Measurements from ENCODE around the gene CACNA2D2.

DNA sequence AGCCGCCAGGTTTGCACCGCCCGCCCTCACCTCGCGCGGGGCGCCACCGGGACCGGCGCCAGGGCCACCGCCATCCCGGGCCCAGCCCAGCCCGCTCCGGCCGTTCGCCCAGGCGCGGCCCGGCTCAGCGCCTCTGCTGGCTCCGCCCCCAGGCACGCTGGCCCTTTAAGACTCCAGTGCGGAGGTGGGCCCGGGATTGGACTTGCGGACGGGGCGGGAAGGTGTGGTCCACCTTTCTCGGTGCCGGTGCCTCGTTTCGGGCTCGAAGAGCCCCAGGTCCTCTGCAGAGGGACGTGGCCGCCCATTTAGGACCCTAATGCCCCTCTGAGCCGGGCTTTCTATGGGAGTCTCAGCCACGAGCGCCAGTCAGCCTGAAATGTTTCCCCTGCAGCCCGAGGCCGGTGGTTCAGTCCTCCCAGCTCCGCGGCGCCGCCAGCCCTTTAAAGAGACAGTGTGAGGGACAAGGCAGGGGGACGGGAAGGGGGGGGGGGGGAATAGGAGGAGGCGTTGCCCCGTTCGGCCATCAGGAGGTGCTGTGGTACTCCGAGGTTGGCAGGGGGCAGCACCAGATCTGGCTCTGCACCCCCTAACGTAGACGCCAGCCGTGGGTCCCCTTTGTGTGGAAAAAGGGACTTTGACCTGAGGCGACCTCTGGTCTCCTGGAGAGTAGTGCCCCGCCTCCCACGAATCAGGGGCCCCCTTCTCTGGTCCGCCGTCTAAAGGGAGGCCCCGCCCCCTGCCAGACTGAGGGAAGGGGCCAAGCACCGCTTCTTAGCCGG lies 181.9 kb downstream of the CACNA2D2 start:
- TF ChIP-seq CTCF (IDR thresholded peaks at IDR 0.05; ENCODE audit: control extremely low read depth in 1 of 3, insufficient read depth in 1 of 3, low read depth in 1 of 3, low read length in 3 of 3) (peak in 2 of 3 experiments; percentile 69 to 71; a peak in 3 of 4 replicates), SIN3A (conservative IDR thresholded peaks at IDR 0.05 in 1 of 2, IDR thresholded peaks at IDR 0.05 in 1 of 2; ENCODE audit: low read depth in 1 of 2, low read length in 2 of 2) (no peak; a peak in 2 of 4 replicates), POLR2A (IDR thresholded peaks at IDR 0.05; ENCODE audit: control extremely low read depth in 1 of 2, low read depth in 2 of 2, low read length in 2 of 2) (peak in 1 of 2 experiments; percentile 97; a peak in 2 of 3 replicates), MAFK (IDR thresholded peaks at IDR 0.05; ENCODE audit: low read depth, low read length) (no peak), ZNF274 (IDR thresholded peaks at IDR 0.05; ENCODE audit: borderline replicate concordance, extremely low read depth, low read length) (no peak), CBX5 (IDR thresholded peaks at IDR 0.05; ENCODE audit: low read depth, low read length) (no peak), NRF1 (IDR thresholded peaks at IDR 0.05; ENCODE audit: low read depth, low read length) (no peak), HDAC2 (IDR thresholded peaks at IDR 0.05; ENCODE audit: borderline replicate concordance in 1 of 2, low read depth in 2 of 2, low read length in 2 of 2) (0 out of 4 replicates have a peak, but pooled peaks of 1 of the 2 experiments have one; percentile 50), TAF1 (IDR thresholded peaks at IDR 0.05; ENCODE audit: low read depth, low read length) (peak; percentile 82), SUZ12 (IDR thresholded peaks at IDR 0.05; ENCODE audit: low read length) (no peak)
- TF ChIP-seq, protein P1, sequence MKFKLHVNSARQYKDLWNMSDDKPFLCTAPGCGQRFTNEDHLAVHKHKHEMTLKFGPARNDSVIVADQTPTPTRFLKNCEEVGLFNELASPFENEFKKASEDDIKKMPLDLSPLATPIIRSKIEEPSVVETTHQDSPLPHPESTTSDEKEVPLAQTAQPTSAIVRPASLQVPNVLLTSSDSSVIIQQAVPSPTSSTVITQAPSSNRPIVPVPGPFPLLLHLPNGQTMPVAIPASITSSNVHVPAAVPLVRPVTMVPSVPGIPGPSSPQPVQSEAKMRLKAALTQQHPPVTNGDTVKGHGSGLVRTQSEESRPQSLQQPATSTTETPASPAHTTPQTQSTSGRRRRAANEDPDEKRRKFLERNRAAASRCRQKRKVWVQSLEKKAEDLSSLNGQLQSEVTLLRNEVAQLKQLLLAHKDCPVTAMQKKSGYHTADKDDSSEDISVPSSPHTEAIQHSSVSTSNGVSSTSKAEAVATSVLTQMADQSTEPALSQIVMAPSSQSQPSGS (IDR thresholded peaks at IDR 0.05; ENCODE audit: low read length): no peak

Data from H1 (cell line).